Fibroblast of lung (primary cell): ENCODE results near the gene ART4.

Experiments used
- CTCF ChIP-seq, 2 donors: IDR thresholded peaks in 1 of 2; conservative IDR thresholded peaks in 1 of 2; 1 replicate in 1 of 2; 2 replicates in 1 of 2; pipeline ENCODE4 v1.5.1; 2011 to 2012; ENCODE audit warnings: low read length in 2 of 2, control low read depth in 1 of 2, inconsistent platforms in 1 of 2, low read depth in 1 of 2, mild to moderate bottlenecking in 1 of 2
- EZH2 ChIP-seq: IDR thresholded peaks from 2 replicates; pipeline ENCODE4 v1.5.1; 2012; ENCODE audit warnings: low read length, control low read depth, mild to moderate bottlenecking; ENCODE audit errors: missing control alignments

DNA sequence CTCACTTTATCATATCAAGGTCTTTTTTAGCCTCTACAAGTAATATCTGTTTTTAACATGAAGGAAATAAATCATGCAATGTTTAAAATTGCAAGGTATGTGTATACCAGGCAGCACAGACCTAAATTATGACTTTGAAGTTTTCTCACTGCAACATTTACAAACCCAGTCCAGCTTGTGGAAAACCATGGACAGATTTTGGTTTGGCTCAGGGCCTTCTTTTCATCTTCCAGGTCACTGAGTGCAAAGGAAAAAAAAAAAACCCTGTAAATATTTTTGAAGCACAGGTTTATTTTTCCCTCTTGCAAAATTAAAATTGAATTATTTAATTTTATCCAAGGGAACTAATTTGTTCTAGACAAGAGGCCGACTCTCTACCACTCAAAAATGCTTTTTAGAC lies 28.6 kb upstream of the ART4 start:
- TF ChIP-seq CTCF (conservative IDR thresholded peaks at IDR 0.05 in 1 of 2, IDR thresholded peaks at IDR 0.05 in 1 of 2; ENCODE audit: low read depth in 1 of 2, low read length in 2 of 2) = no peak
- no peak for TF ChIP-seq EZH2
